MCF 10A (cell line): ENCODE results near the gene TTC21B. TPM values are rescaled to one million over a fixed set of nuclear protein-coding genes. Genes with fewer than 3 reads are reported as not detected.

Experiments used
- BruUV-seq: library from RNA; stranded (reverse); fragments of 400-500 nt; replicated peaks from 2 replicates; lab custom pipeline; 2021; lab: Mats Ljungman, UMichigan
- CTCF ChIA-PET: fragments of 300-600 bp; sonication (Branson Sonifier 250); formaldehyde crosslinking; extraction: SDS; loops from one replicate; lab custom pipeline; 2021; ENCODE audit warnings: antibody characterized with exemption, inconsistent platforms; lab: Yijun Ruan, JAX
- POLR2A ChIA-PET: fragments of 300-600, 350-650 bp; sonication (Branson Sonifier 250); formaldehyde crosslinking; extraction: SDS; loops from one replicate; lab custom pipeline; 2020; ENCODE audit warnings: antibody characterized with exemption, inconsistent platforms; lab: Yijun Ruan, JAX
- DNase-seq: peaks from one replicate; pipeline ENCODE4 v3.0.0-alpha.2; 2018; ENCODE audit not compliant: unreplicated experiment
- H3K27ac Mint-ChIP-seq: one replicate; pipeline ENCODE4 v1.8.0; 2022; ENCODE audit warnings: mild to moderate bottlenecking, low read depth, mixed read lengths; ENCODE audit not compliant: unreplicated experiment
- H3K27me3 Mint-ChIP-seq: one replicate; pipeline ENCODE4 v1.8.0; 2022; ENCODE audit warnings: mixed read lengths; ENCODE audit not compliant: insufficient read depth, unreplicated experiment
- H3K36me3 Mint-ChIP-seq: one replicate; pipeline ENCODE4 v1.8.0; 2022; ENCODE audit warnings: mild to moderate bottlenecking, moderate library complexity, mixed read lengths; ENCODE audit not compliant: insufficient read depth, unreplicated experiment
- H3K4me1 Mint-ChIP-seq: one replicate; pipeline ENCODE4 v1.8.0; 2022; ENCODE audit warnings: mixed read lengths; ENCODE audit not compliant: insufficient read depth, unreplicated experiment
- H3K4me3 Mint-ChIP-seq: one replicate; pipeline ENCODE4 v1.8.0; 2022; ENCODE audit warnings: mild to moderate bottlenecking, moderate library complexity, mixed read lengths; ENCODE audit not compliant: unreplicated experiment
- H3K9me3 Mint-ChIP-seq: one replicate; pipeline ENCODE4 v1.8.0; 2022; ENCODE audit warnings: mixed read lengths; ENCODE audit not compliant: unreplicated experiment
- intact Hi-C: fragments of 100-400 bp; cut with micrococcal nuclease; formaldehyde crosslinking; loops from 2 replicates; pipeline ENCODE4 v1.14.1; 2022
- total RNA-seq: library from RNA; stranded (reverse); gene quantifications from 2 replicates; pipeline ENCODE4 v1.2.3, GENCODE V29; 2022
- TF ChIP-seq, protein P1 (sequence below): fragments of 200-600 bp; IDR thresholded peaks from one replicate; pipeline ENCODE4 v1.8.0; 2022; ENCODE audit warnings: antibody characterized with exemption, mild to moderate bottlenecking; ENCODE audit not compliant: unreplicated experiment

Gene TTC21B
- total RNA-seq, 1 experiment from 2014 or later, result 9.8 TPM

DNA sequence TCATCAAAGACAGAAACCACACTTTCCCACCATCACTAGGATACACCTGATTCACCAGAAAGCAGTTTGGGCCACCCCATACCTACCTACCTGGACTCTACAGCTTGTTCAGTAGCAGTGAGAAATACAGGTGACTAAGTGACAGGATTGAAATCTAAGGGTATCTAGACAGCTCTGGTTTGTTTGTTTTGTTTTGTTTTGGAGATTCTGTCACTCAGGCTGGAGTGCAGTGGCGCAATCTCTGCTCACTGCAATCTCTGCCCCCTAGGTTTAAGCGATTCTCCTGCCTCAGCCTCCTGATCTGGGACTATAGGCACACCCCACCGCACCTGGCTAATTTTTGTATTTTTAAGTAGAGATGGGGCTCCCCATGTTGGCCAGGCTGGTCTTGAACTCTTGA is 3.1 kb downstream of the TTC21B start:
- intact Hi-C loops, result loop anchor here (5.0 kb wide), 3 partner anchors 162 to 548 kb away; no protein-coding TSS in a partner anchor
- Mint-ChIP-seq H3K4me1 (peaks cover 9% of the 10 kb centered on the region), H3K27me3 (no peaks in the 10 kb centered on the region), H3K4me3 (no peak overlapping the region), H3K36me3 (no peaks in the 10 kb centered on the region), H3K27ac (no peak overlapping the region), H3K9me3 (no peaks in the 10 kb centered on the region)
- no TSS peak for BruUV-seq
- ChIA-PET POLR2A (no interaction called here), CTCF (interaction anchor here (1.2 kb wide), 1 partner anchor 175 kb away, joined by 6 read pairs; no protein-coding TSS in a partner anchor)
- TF ChIP-seq, protein P1, sequence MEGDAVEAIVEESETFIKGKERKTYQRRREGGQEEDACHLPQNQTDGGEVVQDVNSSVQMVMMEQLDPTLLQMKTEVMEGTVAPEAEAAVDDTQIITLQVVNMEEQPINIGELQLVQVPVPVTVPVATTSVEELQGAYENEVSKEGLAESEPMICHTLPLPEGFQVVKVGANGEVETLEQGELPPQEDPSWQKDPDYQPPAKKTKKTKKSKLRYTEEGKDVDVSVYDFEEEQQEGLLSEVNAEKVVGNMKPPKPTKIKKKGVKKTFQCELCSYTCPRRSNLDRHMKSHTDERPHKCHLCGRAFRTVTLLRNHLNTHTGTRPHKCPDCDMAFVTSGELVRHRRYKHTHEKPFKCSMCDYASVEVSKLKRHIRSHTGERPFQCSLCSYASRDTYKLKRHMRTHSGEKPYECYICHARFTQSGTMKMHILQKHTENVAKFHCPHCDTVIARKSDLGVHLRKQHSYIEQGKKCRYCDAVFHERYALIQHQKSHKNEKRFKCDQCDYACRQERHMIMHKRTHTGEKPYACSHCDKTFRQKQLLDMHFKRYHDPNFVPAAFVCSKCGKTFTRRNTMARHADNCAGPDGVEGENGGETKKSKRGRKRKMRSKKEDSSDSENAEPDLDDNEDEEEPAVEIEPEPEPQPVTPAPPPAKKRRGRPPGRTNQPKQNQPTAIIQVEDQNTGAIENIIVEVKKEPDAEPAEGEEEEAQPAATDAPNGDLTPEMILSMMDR, result no peak
- no peak for DNase-seq

DNA sequence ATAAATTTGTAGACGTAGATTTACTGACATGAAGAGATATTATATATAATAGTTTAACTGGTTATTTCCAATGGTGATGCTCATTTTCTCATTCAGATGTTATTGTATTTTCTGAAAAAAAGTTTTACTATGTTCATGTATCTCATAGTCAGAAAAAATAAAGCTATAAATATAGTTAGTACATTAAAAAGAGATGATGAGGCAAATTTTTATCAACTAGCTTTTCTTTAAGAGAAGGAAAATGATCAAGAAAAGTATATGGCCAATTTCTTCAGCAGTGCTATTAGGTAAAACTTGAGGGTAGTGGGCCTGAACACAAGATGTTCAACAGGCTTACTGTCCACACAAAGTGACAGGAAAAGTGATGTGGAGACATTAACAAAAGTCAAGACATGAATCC is 11.7 kb downstream of the TTC21B start:
- Mint-ChIP-seq H3K27ac (no peak overlapping the region), H3K4me3 (no peak overlapping the region), H3K36me3 (peaks cover 16% of the 10 kb centered on the region), H3K4me1 (no peaks in the 10 kb centered on the region), H3K9me3 (no peaks in the 10 kb centered on the region), H3K27me3 (no peaks in the 10 kb centered on the region)
- ChIA-PET CTCF (interaction anchor here (0.6 to 0.7 kb wide), 2 partner anchors 18 to 658 kb away, joined by 3 to 5 read pairs; no protein-coding TSS in a partner anchor), POLR2A (no interaction called here)
- BruUV-seq, result no TSS peak
- no peak for DNase-seq
- intact Hi-C loops, result no loop called here
- TF ChIP-seq, protein P1, result no peak

DNA sequence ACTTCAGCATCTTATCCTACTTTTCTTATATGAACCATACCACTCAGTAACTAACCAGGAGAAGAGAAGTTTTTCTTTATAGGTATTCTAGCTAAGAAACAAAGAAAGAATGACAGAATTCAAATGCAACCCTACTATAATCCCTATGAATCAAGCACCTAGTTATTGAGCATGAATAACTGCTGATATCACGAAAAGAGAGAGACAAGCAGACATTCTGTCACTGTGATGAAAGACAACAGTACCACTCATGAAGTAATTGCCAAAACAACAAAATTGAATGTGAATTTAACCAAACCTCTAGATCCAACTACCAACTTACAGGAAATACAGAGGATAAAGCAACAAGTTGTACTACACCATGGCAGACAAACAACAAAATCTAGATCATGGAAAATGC is 15.3 kb downstream of the TTC21B start:
- Mint-ChIP-seq H3K4me3 (no peak overlapping the region), H3K36me3 (peaks cover 16% of the 10 kb centered on the region), H3K27me3 (no peaks in the 10 kb centered on the region), H3K9me3 (no peaks in the 10 kb centered on the region), H3K27ac (no peak overlapping the region), H3K4me1 (no peaks in the 10 kb centered on the region)
- POLR2A ChIA-PET, result interaction anchor here (0.7 kb wide), 1 partner anchor 9 kb away, joined by 3 read pairs; no protein-coding TSS in a partner anchor
- no peak for DNase-seq
- no TSS peak for BruUV-seq
- intact Hi-C loops, result no loop called here
- CTCF ChIA-PET, result interaction anchor here (1.0 kb wide), 1 partner anchor 15 kb away, joined by 3 read pairs; the partner anchor contains the start of gene TTC21B
- TF ChIP-seq, protein P1, result no peak

DNA sequence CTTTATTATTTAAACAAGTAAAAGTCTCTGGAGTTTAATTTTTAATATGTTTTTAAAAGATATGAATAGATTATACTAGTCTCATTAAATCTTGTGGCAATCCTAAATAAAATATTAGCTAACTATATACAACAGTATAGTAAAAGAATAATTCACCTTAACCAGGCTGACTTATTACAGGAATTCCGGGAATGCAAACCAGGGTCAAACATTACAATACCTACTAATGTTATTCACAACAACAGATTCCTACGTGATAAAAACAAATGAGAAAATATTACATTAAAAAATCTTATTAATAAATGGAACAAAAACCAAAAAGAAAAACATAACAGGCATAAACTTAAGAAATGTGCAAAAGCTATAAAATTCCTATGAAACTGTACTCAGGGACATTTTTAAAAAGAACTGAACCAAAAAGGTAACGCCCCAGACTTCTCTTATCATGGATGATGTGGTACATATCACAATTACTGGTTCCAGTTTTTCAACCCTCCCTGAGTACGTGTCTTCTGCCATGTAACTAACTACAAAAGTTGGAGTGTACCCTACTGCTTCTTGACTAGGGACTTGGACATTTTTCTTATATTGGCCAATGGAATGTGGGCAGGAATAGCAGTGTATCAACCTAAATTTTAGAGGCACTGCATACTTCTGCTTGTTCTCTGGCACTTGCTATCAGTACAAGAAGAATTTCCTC is 20.2 kb downstream of the TTC21B start:
- no peak for DNase-seq
- TF ChIP-seq, protein P1, result no peak
- intact Hi-C loops, result no loop called here
- H3K36me3 Mint-ChIP-seq, result peaks cover 26% of the 10 kb centered on the region
- POLR2A ChIA-PET, result no interaction called here
- H3K4me1 Mint-ChIP-seq, result no peaks in the 10 kb centered on the region
- CTCF ChIA-PET, result no interaction called here
- H3K27ac Mint-ChIP-seq, result no peak overlapping the region
- no peak overlapping the region for H3K4me3 Mint-ChIP-seq
- H3K9me3 Mint-ChIP-seq, result no peaks in the 10 kb centered on the region
- no TSS peak for BruUV-seq
- no peaks in the 10 kb centered on the region for H3K27me3 Mint-ChIP-seq
